HUDEP-2 (cell line): ENCODE results near the gene COL4A1.

ENCODE experiments used
- DNase-seq, 76 experiments: peaks; one replicate each; lab custom pipeline; 2025; ENCODE audit not compliant: unreplicated experiment in 76 of 76; lab: John Stamatoyannopoulos, UW

The COL4A1 gene

GRCh38 chr13:110310541-110311442 lies 3.8 kb upstream of the COL4A1 start:
- DNase-seq = no peak

- no peak for DNase-seq
Measured at GRCh38 chr13:110309661-110310524, 2.9 kb upstream of the COL4A1 start.

- no peak for DNase-seq
Measured at GRCh38 chr13:110308656-110309359, 1.9 kb upstream of the COL4A1 start.

- no peak for DNase-seq
Measured at GRCh38 chr13:110307767-110308655, 1.1 kb upstream of the COL4A1 start.

DNA sequence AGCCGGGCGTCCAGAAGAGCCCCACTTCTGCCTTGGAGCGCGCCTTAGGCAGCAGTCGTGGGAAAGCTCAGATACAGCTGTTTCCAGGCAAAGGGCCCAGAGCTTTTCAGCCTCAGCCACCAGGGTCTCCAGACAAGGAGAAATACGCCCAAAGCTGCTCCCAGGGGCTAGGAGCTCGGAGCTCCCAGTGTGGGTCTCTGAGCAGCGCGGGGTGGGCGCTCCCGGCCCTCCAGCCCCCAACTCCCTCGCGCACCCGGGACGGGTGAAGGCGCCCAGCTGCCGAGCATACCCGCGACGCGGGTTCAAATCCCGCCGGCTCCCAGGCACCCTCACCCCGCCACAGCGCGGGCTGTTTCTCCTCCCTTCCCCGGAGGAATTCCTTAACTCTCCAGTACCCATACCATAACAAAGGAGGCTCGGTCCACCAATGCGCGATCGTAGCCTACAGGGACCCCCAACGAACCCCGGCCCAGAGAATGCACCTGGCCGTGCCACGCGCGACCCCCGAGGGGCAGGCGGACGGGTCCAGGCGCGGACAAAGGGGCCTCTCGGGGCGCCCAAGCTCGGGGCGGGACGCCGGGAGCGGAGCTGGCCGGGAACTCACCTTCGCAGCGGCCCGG lies 507 bp downstream of the COL4A1 start:
- no peak for DNase-seq

DNA sequence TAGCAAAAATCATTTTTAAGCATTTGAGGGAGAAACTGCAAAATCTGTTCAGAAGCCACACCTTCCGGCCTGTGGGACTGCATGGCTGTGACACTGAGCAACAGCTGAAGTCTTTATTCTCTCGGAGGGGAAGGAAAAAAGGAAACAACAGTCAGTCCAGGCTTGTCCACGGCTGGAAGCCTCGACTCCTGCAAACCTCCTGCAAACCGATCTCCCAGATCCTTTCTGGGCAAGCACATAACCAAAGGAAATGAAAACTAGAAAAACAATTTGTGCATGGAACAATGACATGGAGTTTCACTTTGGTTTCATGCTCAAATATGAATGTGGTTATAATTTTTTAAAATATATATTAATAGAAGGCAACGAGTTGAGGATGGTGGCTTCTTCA lies 1.0 kb downstream of the COL4A1 start:
- DNase-seq = no peak

GRCh38 chr13:110305544-110305943 lies 1.4 kb downstream of the COL4A1 start:
- no peak for DNase-seq

DNA sequence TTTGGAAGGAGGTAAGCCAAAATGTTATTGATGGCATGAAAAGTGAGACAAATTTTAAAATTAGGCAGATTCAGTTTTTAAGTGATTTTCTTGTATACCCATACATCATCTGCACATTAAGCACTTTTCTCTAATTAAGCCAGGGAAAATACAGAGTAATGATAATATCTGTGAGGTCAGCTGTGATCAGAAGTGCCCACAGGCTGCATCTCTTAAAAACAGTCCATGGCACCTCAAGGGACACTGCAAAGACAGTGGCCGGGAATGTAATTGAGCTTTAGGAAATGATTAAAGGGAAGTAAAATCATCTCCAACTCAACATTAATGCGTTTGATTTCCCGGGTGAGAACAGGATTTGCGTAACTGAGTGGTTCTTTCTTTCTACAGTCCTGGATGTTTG lies 2.0 kb downstream of the COL4A1 start:
- no peak for DNase-seq

- DNase-seq = no peak
Measured at GRCh38 chr13:110304256-110304655, 2.7 kb downstream of the COL4A1 start.

DNA sequence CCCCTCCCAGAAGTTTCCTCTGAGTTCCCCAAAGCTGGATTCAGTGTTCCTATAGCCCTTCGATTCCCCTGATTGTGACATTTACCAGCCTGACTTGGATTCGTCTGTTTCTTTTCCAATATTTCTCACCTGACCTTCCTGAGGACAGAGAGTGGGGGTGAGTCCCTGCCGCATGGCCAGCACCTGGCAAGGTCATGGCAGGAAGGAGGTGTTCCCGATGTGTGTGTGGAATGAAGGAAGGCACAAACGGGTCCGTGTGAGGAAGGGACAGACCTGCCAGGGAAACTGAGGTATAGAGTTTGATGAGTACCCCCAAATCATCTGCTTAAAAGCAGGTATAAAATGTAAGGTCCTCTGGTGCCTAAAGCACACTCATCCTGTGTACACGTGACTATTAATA lies 3.3 kb downstream of the COL4A1 start:
- no peak for DNase-seq

- no peak for DNase-seq
Measured at GRCh38 chr13:110302997-110303396, 4.0 kb downstream of the COL4A1 start.

DNA sequence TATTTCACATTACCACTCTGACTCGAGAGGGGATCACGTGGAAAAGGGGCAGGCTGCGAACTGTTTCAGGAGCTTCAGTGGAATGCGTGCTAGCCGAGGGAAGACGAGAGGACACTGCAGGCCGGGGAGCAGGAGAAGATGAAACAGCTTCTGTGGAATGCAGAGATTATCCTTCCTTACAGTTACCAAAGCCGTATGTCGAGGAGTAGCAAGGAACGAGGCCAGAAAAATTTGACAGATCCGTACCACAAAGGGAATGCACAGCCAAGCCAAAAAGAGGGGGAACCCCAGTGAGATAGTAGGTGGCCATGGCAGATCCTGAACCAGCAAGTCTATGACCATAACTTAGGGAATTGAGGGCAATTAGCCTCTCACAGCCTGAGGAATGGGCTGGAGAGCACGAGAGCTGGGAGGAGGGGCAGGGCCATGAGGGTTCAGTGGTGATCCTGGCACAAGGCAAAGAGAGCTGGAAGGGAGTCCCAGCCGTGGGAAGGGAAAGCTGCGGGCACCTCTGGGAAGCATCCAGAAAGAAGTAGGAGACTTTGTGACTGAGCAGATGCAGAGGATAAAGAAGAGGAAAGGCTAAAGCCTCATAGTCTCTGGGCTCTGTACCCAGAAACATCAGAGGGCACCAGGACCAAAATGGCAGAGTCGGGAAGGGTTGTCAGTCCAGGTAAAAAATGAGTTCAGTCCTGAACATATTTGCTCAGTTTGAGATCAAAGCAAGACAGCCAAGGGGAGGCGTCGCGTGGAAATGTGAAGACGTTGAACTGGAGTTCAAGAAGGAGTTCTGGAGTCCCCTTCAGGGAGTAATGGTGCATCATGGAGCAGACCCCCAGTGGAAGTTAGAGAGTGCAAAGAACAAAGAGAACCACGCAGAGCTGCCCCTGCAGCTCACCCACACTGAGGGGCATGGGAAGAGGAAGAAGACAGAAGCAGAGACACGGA lies 5.1 kb downstream of the COL4A1 start:
- DNase-seq = no peak

GRCh38 chr13:110301083-110301482 lies 5.9 kb downstream of the COL4A1 start:
- DNase-seq = no peak

GRCh38 chr13:110300090-110300815 lies 6.7 kb downstream of the COL4A1 start:
- no peak for DNase-seq

GRCh38 chr13:110299283-110299840 lies 7.6 kb downstream of the COL4A1 start:
- no peak for DNase-seq

DNA sequence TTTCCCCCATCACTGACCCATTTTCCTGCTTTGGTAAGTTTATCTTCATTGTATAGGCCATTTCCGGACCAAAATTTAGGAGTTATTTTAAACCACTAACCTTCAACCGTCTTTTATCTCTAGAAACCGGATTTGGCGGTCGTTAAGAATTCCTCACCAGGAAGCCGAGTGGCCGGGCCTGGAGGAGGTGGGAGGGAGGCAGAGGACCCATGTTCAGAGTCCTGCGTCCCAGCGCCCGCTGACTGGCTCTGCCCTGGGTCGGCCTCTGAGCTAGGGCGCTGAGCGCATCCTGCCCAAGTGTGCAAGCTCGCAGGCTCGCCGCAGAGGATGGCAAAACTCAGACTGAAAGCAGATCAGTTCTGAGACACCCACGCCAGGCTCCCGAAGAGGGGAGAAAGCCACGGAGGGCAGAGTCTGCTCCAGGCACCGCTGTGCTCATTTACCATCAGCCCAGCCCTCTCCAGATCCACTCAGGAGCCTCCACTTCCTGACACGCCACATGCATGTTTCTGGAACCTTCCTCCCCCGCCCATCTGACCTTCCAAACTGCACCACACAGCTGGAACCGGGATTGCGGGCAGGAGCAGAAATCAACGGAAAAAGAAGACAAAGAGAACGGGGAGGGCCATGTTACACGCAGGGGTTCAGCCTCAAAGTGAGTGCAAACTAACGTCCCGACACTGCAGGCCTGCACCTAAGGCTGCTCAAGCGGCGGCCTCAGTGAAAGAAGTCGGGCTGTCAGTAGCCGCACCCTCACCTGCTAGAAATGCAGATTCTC lies 8.3 kb downstream of the COL4A1 start:
- DNase-seq = no peak
